ENCODE data around the gene CSH2. TPM values are rescaled to one million over a fixed set of nuclear protein-coding genes. Genes with fewer than 3 reads are reported as not detected.
"Not testable (repeated sequence)": the region's sequence is repeated elsewhere in the genome, so short reads cannot be mapped to it uniquely, and the experiment has no call there.

CSH2 gene
- total RNA-seq, 1 donor from 2014 or later = not detected

GRCh38 chr17:63916566-63917185, 43.2 kb upstream of the CSH2 start:
- H3K4me1 Mint-ChIP-seq (ENCODE audit: low read depth) = peaks cover 4% of the 10 kb centered on the region
- no peak overlapping the region for H3K27ac Mint-ChIP-seq (ENCODE audit: unreplicated experiment)
- H3K27me3 Mint-ChIP-seq (ENCODE audit: low read depth) = peaks cover 39% of the 10 kb centered on the region
- peak; percentile 7 for DNase-seq (ENCODE audit: low spot score)
- TF ChIP-seq, protein P1, sequence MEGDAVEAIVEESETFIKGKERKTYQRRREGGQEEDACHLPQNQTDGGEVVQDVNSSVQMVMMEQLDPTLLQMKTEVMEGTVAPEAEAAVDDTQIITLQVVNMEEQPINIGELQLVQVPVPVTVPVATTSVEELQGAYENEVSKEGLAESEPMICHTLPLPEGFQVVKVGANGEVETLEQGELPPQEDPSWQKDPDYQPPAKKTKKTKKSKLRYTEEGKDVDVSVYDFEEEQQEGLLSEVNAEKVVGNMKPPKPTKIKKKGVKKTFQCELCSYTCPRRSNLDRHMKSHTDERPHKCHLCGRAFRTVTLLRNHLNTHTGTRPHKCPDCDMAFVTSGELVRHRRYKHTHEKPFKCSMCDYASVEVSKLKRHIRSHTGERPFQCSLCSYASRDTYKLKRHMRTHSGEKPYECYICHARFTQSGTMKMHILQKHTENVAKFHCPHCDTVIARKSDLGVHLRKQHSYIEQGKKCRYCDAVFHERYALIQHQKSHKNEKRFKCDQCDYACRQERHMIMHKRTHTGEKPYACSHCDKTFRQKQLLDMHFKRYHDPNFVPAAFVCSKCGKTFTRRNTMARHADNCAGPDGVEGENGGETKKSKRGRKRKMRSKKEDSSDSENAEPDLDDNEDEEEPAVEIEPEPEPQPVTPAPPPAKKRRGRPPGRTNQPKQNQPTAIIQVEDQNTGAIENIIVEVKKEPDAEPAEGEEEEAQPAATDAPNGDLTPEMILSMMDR (IDR thresholded peaks at IDR 0.05) = no peak
- no peaks in the 10 kb centered on the region for H3K9me3 Mint-ChIP-seq (ENCODE audit: low read depth)
- H3K4me3 Mint-ChIP-seq (ENCODE audit: unreplicated experiment) = no peak overlapping the region
- H3K36me3 Mint-ChIP-seq (ENCODE audit: low read depth) = no peaks in the 10 kb centered on the region

GRCh38 chr17:63915753-63916152, 42.3 kb upstream of the CSH2 start:
- not testable (repeated sequence) for H3K9me3 Mint-ChIP-seq (ENCODE audit: low read depth); H3K4me3 Mint-ChIP-seq (ENCODE audit: unreplicated experiment); H3K36me3 Mint-ChIP-seq (ENCODE audit: low read depth); H3K27ac Mint-ChIP-seq (ENCODE audit: unreplicated experiment); H3K4me1 Mint-ChIP-seq (ENCODE audit: low read depth)
- peak; percentile 7 for DNase-seq (ENCODE audit: low spot score)
- H3K27me3 Mint-ChIP-seq (ENCODE audit: low read depth) = peaks cover 44% of the 10 kb centered on the region

DNA sequence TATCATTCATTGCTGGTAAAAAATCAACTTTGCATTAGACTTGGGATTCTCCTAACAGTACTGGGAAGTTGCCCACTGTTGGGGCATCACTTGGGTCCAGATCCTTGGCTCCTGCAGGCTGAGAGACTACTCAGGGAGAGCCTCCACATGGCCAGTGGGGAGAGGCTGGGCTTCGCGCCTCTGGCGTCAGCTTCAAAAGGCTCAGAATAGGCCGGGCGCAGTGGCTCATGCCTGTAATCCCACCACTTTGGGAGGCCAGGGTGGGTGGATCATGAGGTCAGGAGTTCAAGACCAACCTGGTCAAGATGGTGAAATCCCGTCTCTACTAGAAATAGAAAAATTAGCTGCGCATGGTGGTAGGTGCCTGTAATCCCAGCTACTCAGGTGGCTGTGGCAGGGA, 41.0 kb upstream of the CSH2 start:
- peaks cover 4% of the 10 kb centered on the region for H3K4me1 Mint-ChIP-seq (ENCODE audit: low read depth)
- DNase-seq (ENCODE audit: low spot score) = peak; percentile 52
- TF ChIP-seq, protein P1 (IDR thresholded peaks at IDR 0.05) = no peak
- no peak overlapping the region for H3K27ac Mint-ChIP-seq (ENCODE audit: unreplicated experiment)
- peaks cover 52% of the 10 kb centered on the region for H3K27me3 Mint-ChIP-seq (ENCODE audit: low read depth)
- no peaks in the 10 kb centered on the region for H3K36me3 Mint-ChIP-seq (ENCODE audit: low read depth)
- H3K4me3 Mint-ChIP-seq (ENCODE audit: unreplicated experiment) = no peak overlapping the region
- H3K9me3 Mint-ChIP-seq (ENCODE audit: low read depth) = no peaks in the 10 kb centered on the region

GRCh38 chr17:63911657-63912100, 38.2 kb upstream of the CSH2 start:
- peak; percentile 29 for DNase-seq (ENCODE audit: low spot score)

DNA sequence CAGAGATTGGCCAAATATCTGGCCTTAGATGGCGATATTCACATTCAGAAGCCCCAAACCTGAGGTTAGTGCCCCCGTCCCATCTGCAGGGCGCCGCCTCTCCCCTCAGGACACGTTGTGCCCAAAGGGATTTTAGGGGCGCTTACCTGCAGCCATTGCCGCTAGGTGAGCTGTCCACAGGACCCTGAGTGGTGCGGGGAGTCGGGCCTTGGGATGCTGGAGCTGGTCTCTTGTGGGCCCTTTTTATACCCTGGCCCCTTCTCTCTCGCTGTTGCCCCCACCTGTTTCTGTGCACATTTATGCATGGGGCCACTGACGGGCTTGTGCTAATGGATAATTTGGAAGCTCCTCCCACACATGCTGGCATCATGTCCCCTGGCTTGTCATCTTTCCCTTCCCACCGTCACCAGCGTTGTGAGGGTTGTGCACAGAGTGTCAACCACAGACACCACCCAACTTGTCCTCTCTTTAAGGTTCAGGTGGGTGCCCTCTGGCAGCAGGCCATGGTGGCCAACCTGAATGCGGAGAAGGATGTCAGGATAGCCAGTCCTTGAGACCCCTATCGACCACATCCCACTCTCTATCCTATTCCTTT, 37.7 kb upstream of the CSH2 start, which contains the start of gene CSHL1:
Gene CSHL1 (minus strand): TSS at position 218 of the 595 bp plus-strand sequence. CDS start 62 bp downstream, at position 156.
- peaks cover 48% of the 10 kb centered on the region for H3K27me3 Mint-ChIP-seq (ENCODE audit: low read depth)
- no peak within 1 kb of the TSS for H3K4me3 Mint-ChIP-seq (ENCODE audit: unreplicated experiment)
- no peak within 1 kb of the TSS for H3K27ac Mint-ChIP-seq (ENCODE audit: unreplicated experiment)
- TF ChIP-seq, protein P1 (IDR thresholded peaks at IDR 0.05) = no peak
- DNase-seq (ENCODE audit: low spot score) = peak; percentile 48
- H3K9me3 Mint-ChIP-seq (ENCODE audit: low read depth) = no peaks in the 10 kb centered on the region
- no peaks in the 10 kb centered on the region for H3K4me1 Mint-ChIP-seq (ENCODE audit: low read depth)
- no peaks in the 10 kb centered on the region for H3K36me3 Mint-ChIP-seq (ENCODE audit: low read depth)

More at GRCh38 chr17:63911657-63912100, 38.2 kb upstream of the CSH2 start:
- Mint-ChIP-seq H3K27me3 (ENCODE audit: low read depth) (peaks cover 51% of the 10 kb centered on the region), H3K9me3 (ENCODE audit: low read depth) (no peaks in the 10 kb centered on the region), H3K36me3 (ENCODE audit: low read depth) (no peaks in the 10 kb centered on the region), H3K4me3 (ENCODE audit: unreplicated experiment) (no peak overlapping the region), H3K27ac (ENCODE audit: unreplicated experiment) (no peak overlapping the region), H3K4me1 (ENCODE audit: low read depth) (no peaks in the 10 kb centered on the region)
- TF ChIP-seq, protein P1 (IDR thresholded peaks at IDR 0.05) = peak; percentile 88

Data from chondrocyte (in vitro differentiated cells).